Omental fat pad (tissue), 4 donors: ENCODE results near the gene NKX1-2. TPM values are rescaled to one million over a fixed set of nuclear protein-coding genes. Genes with fewer than 3 reads are reported as not detected.
"Not testable (repeated sequence)": the region's sequence is repeated elsewhere in the genome, so short reads cannot be mapped to it uniquely, and the experiment has no call there.

ENCODE experiments used
- ATAC-seq: fragments of 150-250 bp; one replicate; pipeline ENCODE4 v1.9.1; 2016; ENCODE audit warnings: mild to moderate bottlenecking, moderate library complexity; ENCODE audit not compliant: low FRiP score
- DNase-seq: peaks from one replicate; pipeline ENCODE4 v3.0.0-alpha.2; 2019; ENCODE audit warnings: low spot score
- CTCF ChIP-seq, 3 donors: fragments of 450-650 bp; IDR thresholded peaks; one replicate each; pipeline ENCODE4 v1.5.1; 2016 to 2017; ENCODE audit warnings: antibody characterized with exemption in 3 of 3, mild to moderate bottlenecking in 3 of 3, moderate library complexity in 2 of 3
- total RNA-seq, 4 donors: library from RNA; depleted of rRNA; stranded (reverse); fragments of >200 nt; gene quantifications; one replicate each; pipeline ENCODE4 v1.1.0, GENCODE V29; 2016

The NKX1-2 gene
- total RNA-seq, 4 donors from 2014 or later: not detected

- DNase-seq (no peak), ATAC-seq (no peak)
- TF ChIP-seq CTCF (IDR thresholded peaks at IDR 0.05): no peak
These were observed 2.7 kb downstream of the NKX1-2 start for GRCh38 chr10:124446830-124447750.

GRCh38 chr10:124441694-124442093 lies 8.1 kb downstream of the NKX1-2 start:
- not testable (repeated sequence) for DNase-seq, ATAC-seq

GRCh38 chr10:124436191-124436638 lies 13.6 kb downstream of the NKX1-2 start:
- ATAC-seq (no peak), DNase-seq (no peak)
- TF ChIP-seq CTCF (IDR thresholded peaks at IDR 0.05): no peak

GRCh38 chr10:124435683-124436082 lies 14.2 kb downstream of the NKX1-2 start:
- DNase-seq, ATAC-seq: not testable (repeated sequence)

- no peak for TF ChIP-seq CTCF (IDR thresholded peaks at IDR 0.05)
- ATAC-seq (no peak), DNase-seq (no peak)
These were observed 16.4 kb downstream of the NKX1-2 start for GRCh38 chr10:124433461-124433860.

GRCh38 chr10:124430077-124430476 lies 19.8 kb downstream of the NKX1-2 start:
- TF ChIP-seq CTCF (IDR thresholded peaks at IDR 0.05): no peak
- no peak for ATAC-seq
- no peak for DNase-seq

GRCh38 chr10:124429576-124429975 lies 20.3 kb downstream of the NKX1-2 start:
- TF ChIP-seq CTCF (IDR thresholded peaks at IDR 0.05): no peak
- DNase-seq (no peak), ATAC-seq (no peak)

- ATAC-seq (no peak), DNase-seq (no peak)
- TF ChIP-seq CTCF (IDR thresholded peaks at IDR 0.05): no peak
These were observed 21.5 kb downstream of the NKX1-2 start for GRCh38 chr10:124428207-124428777.
